ENCODE results near the gene FOXK2. TPM values are rescaled to one million over a fixed set of nuclear protein-coding genes. Genes with fewer than 3 reads are reported as not detected.

The FOXK2 gene
- total and polyA plus RNA-seq, 2 of the 8 experiments (the other 6 are each of a cell fraction or from before 2014, with no cell fraction given): 34.7 to 64.9 TPM

DNA sequence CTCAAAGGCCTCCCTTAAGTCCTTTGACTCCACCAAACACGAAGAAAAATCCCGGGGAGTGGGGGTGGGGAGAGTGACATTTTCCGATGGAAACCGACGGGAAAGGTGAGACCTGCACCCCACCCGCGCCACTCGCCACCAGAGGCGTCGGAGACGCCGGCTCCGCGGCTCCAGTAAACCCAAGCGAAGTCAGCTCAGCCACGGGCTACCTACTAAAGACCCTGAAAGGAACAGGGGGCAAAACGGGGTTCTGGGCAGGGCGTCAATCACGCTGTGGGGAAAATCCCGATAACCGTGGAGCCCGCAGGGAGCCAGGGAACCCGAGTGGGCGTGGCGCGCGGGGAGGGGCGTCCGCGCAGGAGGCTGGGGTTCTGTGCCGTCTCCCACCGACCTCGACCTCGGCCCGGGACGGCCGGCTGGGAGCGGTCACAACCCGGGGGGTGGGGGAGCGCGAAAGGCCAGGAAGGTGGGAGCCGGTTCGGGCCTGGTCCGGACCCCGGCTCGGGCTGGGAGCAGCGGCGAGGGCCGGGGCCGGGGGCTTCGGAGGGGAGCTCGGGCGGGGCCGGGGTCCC is 128.1 kb downstream of the FOXK2 start:
- POLR2A ChIA-PET (ENCODE audit: partially characterized antibody): interaction anchor here (0.6 to 1.1 kb wide), 4 partner anchors 30 to 125 kb away, joined by 3 to 4 read pairs (median 3); no protein-coding TSS in a partner anchor
- no peak overlapping the region for H3K23ac ChIP-seq (ENCODE audit: insufficient read length)
- peaks cover 0 to 8% (median 3%) of the 10 kb centered on the region in 4 experiments; a peak in 5 of 7 replicates for H3K4me1 ChIP-seq (replicated peaks in 1 of 4; ENCODE audit: control insufficient read depth in 3 of 4, insufficient read depth in 4 of 4, low read length in 3 of 4)
- H4K8ac ChIP-seq (ENCODE audit: extremely low read depth, insufficient read depth, low read length): peak overlapping the region; percentile 95; the same call in 1 of the 2 replicates
- H3K4me3 ChIP-seq (ENCODE audit: extremely low read depth in 1 of 4, insufficient read depth in 2 of 4, low read depth in 3 of 4, low read length in 4 of 4): peak overlapping the region; percentile 69 to 94 (median 80)
- H3K27ac ChIP-seq (ENCODE audit: low read depth, low read length): peak overlapping the region; percentile 89; the same call in 1 of the 2 replicates
- no peak overlapping the region for H2BK12ac ChIP-seq (ENCODE audit: low read depth, low read length)
- no peaks in the 10 kb centered on the region; a peak in 1 of 7 replicates for H3K27me3 ChIP-seq (replicated peaks in 1 of 4; ENCODE audit: control insufficient read depth in 3 of 4, extremely low read depth in 1 of 4, insufficient read depth in 3 of 4, low read length in 3 of 4)
- FAIRE-seq: no peak
- no peak overlapping the region for H3K18ac ChIP-seq (ENCODE audit: extremely low read depth, low read length)
- H3K4ac ChIP-seq (replicated peaks; ENCODE audit: insufficient read length, low read depth, low read length): peak overlapping the region; percentile 78
- H3K79me2 ChIP-seq (ENCODE audit: control insufficient read depth in 1 of 2, insufficient read depth in 2 of 2, low read length in 2 of 2): peaks cover 23 to 49% of the 10 kb centered on the region in 2 experiments
- no peak for DNase-seq (ENCODE audit: low read depth in 1 of 2, low spot score in 2 of 2)
- H2BK5ac ChIP-seq (ENCODE audit: low read depth, low read length): 0 out of 2 replicates have a peak overlapping the region, but pooled peaks have one; percentile 78
- H3K9ac ChIP-seq (replicated peaks in 1 of 4; ENCODE audit: extremely low read depth in 1 of 4, low read depth in 3 of 4, low read length in 3 of 4): peak overlapping the region; percentile 71 to 96 (median 88)
- H3K9me3 ChIP-seq (ENCODE audit: insufficient read depth in 2 of 2, low read depth in 1 of 2, low read length in 1 of 2): no peaks in the 10 kb centered on the region
- H2BK20ac ChIP-seq (ENCODE audit: low read length): no peak overlapping the region
- peaks cover 3% of the 10 kb centered on the region for H3K79me1 ChIP-seq (ENCODE audit: low read depth, low read length)
- peaks cover 6% of the 10 kb centered on the region; the same call in 1 of the 2 replicates for H3K23me2 ChIP-seq (ENCODE audit: low read depth, low read length)
- no peak overlapping the region for H2AK5ac ChIP-seq (ENCODE audit: low read depth, low read length)
- H4K5ac ChIP-seq (ENCODE audit: insufficient read length, low read depth, low read length): no peak overlapping the region
- H3K56ac ChIP-seq (replicated peaks; ENCODE audit: insufficient read length, low read depth, low read length): peak overlapping the region; percentile 77
- CTCF ChIA-PET (ENCODE audit: partially characterized antibody): interaction anchor here (1.8 kb wide), 1 partner anchor 118 kb away, joined by 4 read pairs; no protein-coding TSS in a partner anchor
- H3K14ac ChIP-seq (ENCODE audit: insufficient read length): no peak overlapping the region
- peaks cover 8 to 17% (median 12%) of the 10 kb centered on the region in 4 experiments; a peak in 7 of 8 replicates for H3K36me3 ChIP-seq (ENCODE audit: control insufficient read depth in 2 of 4, insufficient read depth in 4 of 4, low read length in 3 of 4)
- no peak overlapping the region for H4K91ac ChIP-seq (replicated peaks; ENCODE audit: insufficient read length, low read length)
- H2BK120ac ChIP-seq (replicated peaks; ENCODE audit: low read depth, low read length): no peak overlapping the region
- no peak overlapping the region for H2BK15ac ChIP-seq (ENCODE audit: low read length)
- no peak overlapping the region for H2AFZ ChIP-seq (ENCODE audit: low read length)
- peak overlapping the region; percentile 61 to 87 for H3K4me2 ChIP-seq (ENCODE audit: insufficient read depth in 1 of 2, low read depth in 2 of 2, low read length in 2 of 2)
- TF ChIP-seq ZNF274 (IDR thresholded peaks at IDR 0.05; ENCODE audit: borderline replicate concordance, extremely low read depth, low read length): no peak
- TF ChIP-seq BACH1 (IDR thresholded peaks at IDR 0.05; ENCODE audit: low read length): peak; percentile 57
- TF ChIP-seq NRF1 (IDR thresholded peaks at IDR 0.05; ENCODE audit: low read depth, low read length): no peak
- no peak for TF ChIP-seq SIN3A (conservative IDR thresholded peaks at IDR 0.05 in 1 of 2, IDR thresholded peaks at IDR 0.05 in 1 of 2; ENCODE audit: low read depth in 1 of 2, low read length in 2 of 2)
- TF ChIP-seq TBP (IDR thresholded peaks at IDR 0.05; ENCODE audit: low read depth, low read length): no peak
- TF ChIP-seq ASH2L (IDR thresholded peaks at IDR 0.05; ENCODE audit: low read length): peak; percentile 84
- no peak for TF ChIP-seq RAD21 (IDR thresholded peaks at IDR 0.05 in 1 of 2, conservative IDR thresholded peaks at IDR 0.05 in 1 of 2; ENCODE audit: low read depth in 2 of 2, low read length in 2 of 2)
- TF ChIP-seq CHD2 (IDR thresholded peaks at IDR 0.05; ENCODE audit: low read length): no peak
- 3% methylated on average over 31 of the region's 54 CpGs; no CpG with 5 or more reads in 1 of the 2 experiments for WGBS, 2 experiments (ENCODE audit: extremely low coverage in 1 of 2, insufficient coverage in 1 of 2, insufficient read length in 1 of 2, insufficient replicate concordance in 2 of 2, low coverage in 1 of 2, low lambda C conversion rate in 2 of 2, missing lambda C conversion rate in 1 of 2)
- H4K20me1 ChIP-seq (replicated peaks in 1 of 2; ENCODE audit: control insufficient read depth in 1 of 2, insufficient read depth in 2 of 2, low read length in 2 of 2): peaks cover 12 to 14% of the 10 kb centered on the region in 2 experiments
